SK-N-MC (cell line): ENCODE results near the gene LSM10.

Source experiments
- DNase-seq: peaks from one replicate; pipeline ENCODE4 v3.0.0-alpha.2; 2011; ENCODE audit warnings: low read depth, low spot score
- H3K27ac ChIP-seq: fragments of 200-600 bp; sonication (generic); 2 replicates; pipeline ENCODE4 v1.5.1; 2016; ENCODE audit warnings: mixed run types
- H3K36me3 ChIP-seq: fragments of 200-600 bp; sonication (generic); 2 replicates; pipeline ENCODE4 v1.6.1; 2017; ENCODE audit warnings: antibody characterized with exemption, low read length, mixed read lengths; ENCODE audit not compliant: insufficient read depth
- H3K4me3 ChIP-seq: fragments of 200-600 bp; sonication (generic); 2 replicates; pipeline ENCODE4 v1.5.1; 2016
- H3K9ac ChIP-seq: fragments of 200-600 bp; sonication (generic); 2 replicates; pipeline ENCODE4 v1.8.0; 2017; ENCODE audit warnings: mixed run types, mixed read lengths; ENCODE audit not compliant: insufficient read length
- H3K9me3 ChIP-seq: fragments of 200-600 bp; sonication (generic); 2 replicates; pipeline ENCODE4 v1.6.1; 2017; ENCODE audit warnings: low read depth, mild to moderate bottlenecking, antibody characterized with exemption, low read length, moderate library complexity, mixed read lengths
- EZH2 ChIP-seq: fragments of 200-600 bp; sonication (generic); IDR thresholded peaks from one replicate; pipeline ENCODE4 v1.6.1; 2017; ENCODE audit warnings: antibody characterized with exemption
- FOXP2 ChIP-seq: optimal IDR thresholded peaks from 2 replicates; pipeline ENCODE3; 2011; ENCODE audit warnings: mild to moderate bottlenecking, moderate library complexity; ENCODE audit not compliant: insufficient read depth; ENCODE audit errors: extremely low read length, control extremely low read depth
- POLR2AphosphoS5 ChIP-seq: IDR thresholded peaks from 2 replicates; pipeline ENCODE4 v1.6.1; 2012; ENCODE audit warnings: mild to moderate bottlenecking, low read depth, low read length, borderline replicate concordance

The LSM10 gene

GRCh38 chr1:36367798-36368197 is 29.9 kb downstream of the LSM10 start:
- peaks cover 44% of the 10 kb centered on the region for H3K36me3 ChIP-seq
- no peak for DNase-seq
- no peak overlapping the region for H3K9ac ChIP-seq
- no peak for TF ChIP-seq POLR2AphosphoS5
- no peak for TF ChIP-seq EZH2
- TF ChIP-seq FOXP2: no peak
- no peak overlapping the region for H3K4me3 ChIP-seq
- no peak overlapping the region for H3K27ac ChIP-seq
- no peaks in the 10 kb centered on the region for H3K9me3 ChIP-seq

DNA sequence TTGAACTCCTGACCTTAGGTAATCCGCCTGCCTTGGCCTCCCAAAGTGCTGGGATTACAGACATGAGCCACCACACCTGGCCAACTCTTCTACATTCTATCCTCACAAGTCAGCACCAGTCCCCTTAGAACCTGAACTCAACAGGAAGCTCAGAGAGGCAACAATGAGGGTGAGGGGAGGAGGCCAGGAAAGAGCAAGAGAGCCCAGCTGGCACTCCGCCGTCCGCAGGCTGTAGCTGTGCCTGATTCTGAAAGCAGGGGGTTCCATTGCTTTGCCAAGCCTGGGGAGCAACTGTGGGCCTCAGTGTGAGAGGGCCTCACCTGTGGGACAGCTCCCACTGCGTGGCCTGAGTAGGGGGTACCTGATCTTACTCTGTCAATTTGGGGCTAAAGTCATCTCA is 30.6 kb downstream of the LSM10 start:
- Histone ChIP-seq H3K4me3 (no peak overlapping the region), H3K36me3 (peaks cover 48% of the 10 kb centered on the region), H3K9me3 (no peaks in the 10 kb centered on the region), H3K27ac (no peak overlapping the region), H3K9ac (no peak overlapping the region)
- no peak for TF ChIP-seq POLR2AphosphoS5
- TF ChIP-seq FOXP2: no peak
- TF ChIP-seq EZH2: no peak
- DNase-seq: no peak

DNA sequence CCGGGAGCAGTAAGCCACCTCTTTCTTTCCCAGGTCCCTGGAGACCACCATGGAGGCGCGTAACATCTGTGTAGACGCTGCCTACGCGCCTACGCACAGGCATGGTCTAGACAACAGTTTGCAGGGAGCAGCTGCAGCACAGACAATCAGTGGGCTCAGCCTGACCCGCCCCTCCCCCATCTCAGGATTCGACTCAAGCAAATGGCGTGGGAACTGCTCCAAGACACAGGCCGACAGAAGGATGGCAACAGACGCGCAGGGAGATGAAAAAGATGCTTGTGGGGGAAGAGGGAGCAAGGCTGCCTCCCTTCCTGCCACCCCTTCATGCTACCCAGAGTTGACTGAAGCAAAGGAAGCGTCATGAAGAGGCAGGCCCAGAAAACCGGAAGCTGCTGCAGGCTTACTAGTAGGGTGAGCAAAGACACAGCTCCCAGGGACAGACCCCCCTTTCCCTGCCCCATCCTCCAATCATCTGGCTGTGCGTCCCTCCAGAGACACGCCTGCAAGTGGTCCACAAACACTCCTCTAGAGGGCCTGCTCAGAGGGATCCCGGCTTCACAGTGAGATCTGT is 31.5 kb downstream of the LSM10 start:
- H3K27ac ChIP-seq: peak overlapping the region; percentile 80; the same call in 1 of the 2 replicates
- no peak overlapping the region for H3K4me3 ChIP-seq
- H3K9me3 ChIP-seq: no peaks in the 10 kb centered on the region
- H3K36me3 ChIP-seq: peaks cover 48% of the 10 kb centered on the region
- TF ChIP-seq FOXP2 (no peak), POLR2AphosphoS5 (no peak), EZH2 (no peak)
- DNase-seq: no peak
- no peak overlapping the region for H3K9ac ChIP-seq

- peak overlapping the region; percentile 80 for H3K27ac ChIP-seq
- H3K9ac ChIP-seq: no peak overlapping the region
- DNase-seq: no peak
- no peaks in the 10 kb centered on the region for H3K9me3 ChIP-seq
- H3K4me3 ChIP-seq: no peak overlapping the region
- peaks cover 54% of the 10 kb centered on the region for H3K36me3 ChIP-seq
- TF ChIP-seq POLR2AphosphoS5 (no peak), FOXP2 (no peak), EZH2 (no peak)
Measured at GRCh38 chr1:36365381-36365780, 32.3 kb downstream of the LSM10 start.

DNA sequence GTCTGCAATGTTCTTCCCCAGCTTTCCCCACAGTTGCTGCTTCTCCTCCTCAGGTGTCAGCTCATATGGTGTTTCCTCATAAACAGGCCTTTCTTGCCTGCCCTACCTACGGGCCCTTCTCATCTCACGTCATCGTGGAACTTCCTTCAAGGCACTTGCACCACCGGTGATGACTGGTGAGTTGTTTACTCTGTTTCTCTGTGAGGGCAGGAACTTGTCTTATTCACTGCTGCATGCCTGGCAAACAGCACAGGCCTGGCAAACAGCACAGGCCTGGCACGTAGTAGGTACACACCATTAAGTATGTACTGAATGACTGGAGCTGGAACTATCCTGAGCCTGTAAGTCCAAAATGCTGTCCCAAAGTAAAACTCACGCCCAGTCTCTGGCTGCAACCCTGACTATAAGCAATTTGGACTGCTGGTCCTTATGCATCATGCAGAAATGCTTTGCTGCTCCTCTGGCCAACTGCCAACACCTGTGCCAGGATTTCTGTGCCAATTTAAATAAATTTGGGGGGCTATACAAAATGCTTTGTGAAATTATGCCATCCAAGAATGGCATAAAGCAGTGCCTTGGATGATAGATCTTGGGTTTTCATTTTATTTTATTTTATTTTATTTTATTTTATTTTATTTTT is 37.7 kb downstream of the LSM10 start:
- TF ChIP-seq EZH2 (no peak), FOXP2 (no peak), POLR2AphosphoS5 (no peak)
- H3K36me3 ChIP-seq: peaks cover 60% of the 10 kb centered on the region
- DNase-seq: no peak
- no peak overlapping the region for H3K4me3 ChIP-seq
- H3K9me3 ChIP-seq: no peaks in the 10 kb centered on the region
- H3K9ac ChIP-seq: no peak overlapping the region
- H3K27ac ChIP-seq: peak overlapping the region; percentile 13; the same call in 1 of the 2 replicates

DNA sequence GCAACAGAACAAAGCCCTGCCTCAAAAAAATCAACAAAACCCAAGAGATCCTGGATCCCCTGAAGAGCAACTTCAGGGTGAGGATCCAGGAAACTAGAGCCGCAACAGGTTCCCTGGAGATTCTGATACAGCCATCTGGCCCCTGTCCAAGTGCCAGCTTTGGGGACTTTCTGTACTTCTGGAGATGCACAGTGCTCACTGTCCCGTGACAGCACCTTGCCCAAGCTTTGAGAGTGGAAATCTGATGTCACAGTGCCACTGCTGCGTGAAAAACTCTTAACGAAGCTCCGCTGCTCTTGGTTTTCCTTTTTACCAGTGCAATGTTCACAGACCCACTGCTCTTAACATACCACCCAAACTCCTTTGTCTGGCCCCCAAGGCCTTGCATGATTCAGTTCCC is 38.3 kb downstream of the LSM10 start:
- TF ChIP-seq POLR2AphosphoS5 (no peak), EZH2 (no peak), FOXP2 (no peak)
- Histone ChIP-seq H3K36me3 (peaks cover 67% of the 10 kb centered on the region), H3K9ac (no peak overlapping the region), H3K9me3 (no peaks in the 10 kb centered on the region), H3K27ac (no peak overlapping the region), H3K4me3 (no peak overlapping the region)
- DNase-seq: no peak

- Histone ChIP-seq H3K36me3 (peaks cover 70% of the 10 kb centered on the region), H3K4me3 (no peak overlapping the region), H3K9ac (no peak overlapping the region), H3K9me3 (no peaks in the 10 kb centered on the region), H3K27ac (no peak overlapping the region)
- no peak for DNase-seq
- no peak for TF ChIP-seq POLR2AphosphoS5
- no peak for TF ChIP-seq EZH2
- TF ChIP-seq FOXP2: no peak
Measured at GRCh38 chr1:36358514-36359084, 39.1 kb downstream of the LSM10 start.

GRCh38 chr1:36355811-36356210 is 41.9 kb downstream of the LSM10 start:
- TF ChIP-seq EZH2 (no peak), FOXP2 (no peak), POLR2AphosphoS5 (no peak)
- Histone ChIP-seq H3K27ac (no peak overlapping the region), H3K36me3 (peaks cover 67% of the 10 kb centered on the region), H3K9ac (no peak overlapping the region), H3K4me3 (no peak overlapping the region), H3K9me3 (no peaks in the 10 kb centered on the region)
- DNase-seq: no peak

GRCh38 chr1:36354486-36354885 is 43.2 kb downstream of the LSM10 start:
- Histone ChIP-seq H3K9me3 (no peaks in the 10 kb centered on the region), H3K27ac (no peak overlapping the region), H3K4me3 (no peak overlapping the region), H3K36me3 (peaks cover 63% of the 10 kb centered on the region; the same call in 1 of the 2 replicates), H3K9ac (no peak overlapping the region)
- no peak for TF ChIP-seq FOXP2
- TF ChIP-seq EZH2: no peak
- TF ChIP-seq POLR2AphosphoS5: no peak
- DNase-seq: no peak
